ENCODE measurements around the gene STXBP4.

The STXBP4 gene

GRCh38 chr17:54968988-54969332 lies 395 bp downstream of the STXBP4 start:
- no peak for DNase-seq (ENCODE audit: low read depth)
- H3K4me3 ChIP-seq (ENCODE audit: low read depth, low read length) = peak overlapping the region; percentile 79

GRCh38 chr17:54969658-54970572 lies 1.4 kb downstream of the STXBP4 start:
- DNase-seq (ENCODE audit: low read depth) = no peak
- peak overlapping the region; percentile 79 for H3K4me3 ChIP-seq (ENCODE audit: low read depth, low read length)

GRCh38 chr17:54971147-54971546 lies 2.6 kb downstream of the STXBP4 start:
- DNase-seq (ENCODE audit: low read depth) = no peak
- H3K4me3 ChIP-seq (ENCODE audit: low read depth, low read length) = no peak overlapping the region

GRCh38 chr17:54971901-54972300 lies 3.3 kb downstream of the STXBP4 start:
- no peak for DNase-seq (ENCODE audit: low read depth)
- H3K4me3 ChIP-seq (ENCODE audit: low read depth, low read length) = no peak overlapping the region

GRCh38 chr17:54972406-54973138 lies 4.0 kb downstream of the STXBP4 start:
- DNase-seq (ENCODE audit: low read depth) = no peak
- H3K4me3 ChIP-seq (ENCODE audit: low read depth, low read length) = no peak overlapping the region

- DNase-seq (ENCODE audit: low read depth) = no peak
Observed at GRCh38 chr17:54974759-54975158, 6.2 kb downstream of the STXBP4 start.

GRCh38 chr17:54976316-54976715 lies 7.8 kb downstream of the STXBP4 start:
- DNase-seq (ENCODE audit: low read depth) = no peak

More at GRCh38 chr17:54974759-54975158, 6.2 kb downstream of the STXBP4 start:
- H3K4me3 ChIP-seq (ENCODE audit: low read depth, low read length) = no peak overlapping the region

GRCh38 chr17:54977744-54978143 lies 9.2 kb downstream of the STXBP4 start:
- DNase-seq (ENCODE audit: low read depth) = no peak
- H3K4me3 ChIP-seq (ENCODE audit: low read depth, low read length) = no peak overlapping the region

More at GRCh38 chr17:54976316-54976715, 7.8 kb downstream of the STXBP4 start:
- H3K4me3 ChIP-seq (ENCODE audit: low read depth, low read length) = no peak overlapping the region

GRCh38 chr17:54979657-54980056 lies 11.1 kb downstream of the STXBP4 start:
- H3K4me3 ChIP-seq (ENCODE audit: low read depth, low read length) = no peak overlapping the region
- no peak for DNase-seq (ENCODE audit: low read depth)

GRCh38 chr17:54980375-54980774 lies 11.8 kb downstream of the STXBP4 start:
- H3K4me3 ChIP-seq (ENCODE audit: low read depth, low read length) = no peak overlapping the region
- DNase-seq (ENCODE audit: low read depth) = no peak

GRCh38 chr17:54982399-54982798 lies 13.8 kb downstream of the STXBP4 start:
- DNase-seq (ENCODE audit: low read depth) = peak; percentile 67
- no peak overlapping the region for H3K4me3 ChIP-seq (ENCODE audit: low read depth, low read length)

GRCh38 chr17:54983260-54983659 lies 14.7 kb downstream of the STXBP4 start:
- H3K4me3 ChIP-seq (ENCODE audit: low read depth, low read length) = no peak overlapping the region
- DNase-seq (ENCODE audit: low read depth) = no peak

- no peak for DNase-seq (ENCODE audit: low read depth)
- no peak overlapping the region for H3K4me3 ChIP-seq (ENCODE audit: low read depth, low read length)
Observed at GRCh38 chr17:54985476-54985875, 16.9 kb downstream of the STXBP4 start.

GRCh38 chr17:54990118-54990517 lies 21.6 kb downstream of the STXBP4 start:
- no peak for DNase-seq (ENCODE audit: low read depth)
- no peak overlapping the region for H3K4me3 ChIP-seq (ENCODE audit: low read depth, low read length)

GRCh38 chr17:54991567-54991966 lies 23.0 kb downstream of the STXBP4 start:
- DNase-seq (ENCODE audit: low read depth) = no peak
- no peak overlapping the region for H3K4me3 ChIP-seq (ENCODE audit: low read depth, low read length)

- no peak overlapping the region for H3K4me3 ChIP-seq (ENCODE audit: low read depth, low read length)
- no peak for DNase-seq (ENCODE audit: low read depth)
Observed at GRCh38 chr17:54992797-54993639, 24.5 kb downstream of the STXBP4 start.

- H3K4me3 ChIP-seq (ENCODE audit: low read depth, low read length) = no peak overlapping the region
- no peak for DNase-seq (ENCODE audit: low read depth)
Observed at GRCh38 chr17:54996441-54996840, 27.9 kb downstream of the STXBP4 start.

- no peak overlapping the region for H3K4me3 ChIP-seq (ENCODE audit: low read depth, low read length)
- DNase-seq (ENCODE audit: low read depth) = no peak
Observed at GRCh38 chr17:55002458-55002857, 33.9 kb downstream of the STXBP4 start.

- H3K4me3 ChIP-seq (ENCODE audit: low read depth, low read length) = no peak overlapping the region
- DNase-seq (ENCODE audit: low read depth) = no peak
Observed at GRCh38 chr17:55004484-55004883, 35.9 kb downstream of the STXBP4 start.

GRCh38 chr17:55005520-55005919 lies 37.0 kb downstream of the STXBP4 start:
- DNase-seq (ENCODE audit: low read depth) = no peak

More at GRCh38 chr17:55005520-55005919, 37.0 kb downstream of the STXBP4 start:
- no peak overlapping the region for H3K4me3 ChIP-seq (ENCODE audit: low read depth, low read length)
